Keratinocyte (primary cell): ENCODE data around the gene C8G. TPM values are rescaled to one million over a fixed set of nuclear protein-coding genes. Genes with fewer than 3 reads are reported as not detected.

Experiments
- DNase-seq: peaks from one replicate; pipeline ENCODE4 v3.0.0-alpha.2; 2011; ENCODE audit warnings: low read depth, missing footprints, low spot score
- FAIRE-seq: peaks from 2 replicates; lab custom pipeline; 2011; peaks lifted over from hg19 to GRCh38; lab: Jason Lieb, UNC
- H2AFZ ChIP-seq: 2 replicates; pipeline ENCODE4 v1.6.0; 2012; ENCODE audit warnings: low read length, control low read depth, inconsistent platforms; ENCODE audit not compliant: control insufficient read depth
- H3K27ac ChIP-seq: 2 replicates; pipeline ENCODE4 v1.5.1; 2011; ENCODE audit warnings: low read length; ENCODE audit not compliant: control insufficient read depth, insufficient read depth
- H3K27me3 ChIP-seq: 3 replicates; pipeline ENCODE4 v1.6.0; 2011; ENCODE audit warnings: low read length; ENCODE audit not compliant: control insufficient read depth, insufficient read depth; ENCODE audit errors: extremely low read depth
- H3K36me3 ChIP-seq, 2 experiments: 2 replicates in 1 of 2; 3 replicates in 1 of 2; pipeline ENCODE4 v1.5.1; 2011; ENCODE audit warnings: low read length in 2 of 2, mild to moderate bottlenecking in 1 of 2; ENCODE audit not compliant: control insufficient read depth in 2 of 2, insufficient read depth in 2 of 2; ENCODE audit errors: extremely low read depth in 1 of 2
- H3K4me1 ChIP-seq: 3 replicates; pipeline ENCODE4 v1.5.1; 2011; ENCODE audit warnings: low read length; ENCODE audit not compliant: control insufficient read depth, insufficient read depth; ENCODE audit errors: extremely low read depth
- H3K4me2 ChIP-seq: 3 replicates; pipeline ENCODE4 v1.6.0; 2011; ENCODE audit warnings: low read depth, low read length; ENCODE audit not compliant: control insufficient read depth, insufficient read depth; ENCODE audit errors: extremely low read depth
- H3K4me3 ChIP-seq, 3 experiments: fragments of 200-600 bp in 1 of 3; sonication (generic) in 1 of 3; 2 replicates in 2 of 3; 3 replicates in 1 of 3; pipeline ENCODE4 v1.5.1; 2011 to 2016; ENCODE audit warnings: low read length in 3 of 3, mild to moderate bottlenecking in 3 of 3, control low read depth in 2 of 3, inconsistent platforms in 1 of 3, low read depth in 1 of 3, mixed read lengths in 1 of 3, mixed run types in 1 of 3, moderate library complexity in 1 of 3; ENCODE audit not compliant: control insufficient read depth in 2 of 3, insufficient read depth in 2 of 3; ENCODE audit errors: extremely low read depth in 1 of 3
- H3K79me2 ChIP-seq: 2 replicates; pipeline ENCODE4 v1.6.0; 2012; ENCODE audit warnings: low read length; ENCODE audit not compliant: control insufficient read depth, insufficient read depth
- H3K9ac ChIP-seq: 3 replicates; pipeline ENCODE4 v1.6.0; 2011; ENCODE audit warnings: low read length; ENCODE audit not compliant: control insufficient read depth, insufficient read depth; ENCODE audit errors: extremely low read depth
- H3K9me1 ChIP-seq: 3 replicates; pipeline ENCODE4 v1.6.0; 2011; ENCODE audit warnings: low read length; ENCODE audit not compliant: control insufficient read depth, insufficient read depth; ENCODE audit errors: extremely low read depth
- H3K9me3 ChIP-seq: 2 replicates; pipeline ENCODE4 v1.5.1; 2012; ENCODE audit warnings: low read depth, low read length; ENCODE audit not compliant: control insufficient read depth
- H4K20me1 ChIP-seq: 3 replicates; pipeline ENCODE4 v1.6.0; 2011; ENCODE audit warnings: low read length; ENCODE audit not compliant: control insufficient read depth, insufficient read depth; ENCODE audit errors: extremely low read depth
- CTCF ChIP-seq, 3 experiments: IDR thresholded peaks in 1 of 3; conservative IDR thresholded peaks in 1 of 3; optimal IDR thresholded peaks in 1 of 3; 2 replicates in 2 of 3; 3 replicates in 1 of 3; pipeline versions ENCODE3 to v1.5.1; 2011; ENCODE audit warnings: low read length in 3 of 3, mild to moderate bottlenecking in 3 of 3, moderate library complexity in 2 of 3, control low read depth in 1 of 3, inconsistent platforms in 1 of 3; ENCODE audit not compliant: insufficient read depth in 2 of 3; ENCODE audit errors: extremely low read depth in 1 of 3
- EZH2 ChIP-seq: IDR thresholded peaks from one replicate; pipeline ENCODE4 v1.6.1; 2012; ENCODE audit warnings: inconsistent platforms, mild to moderate bottlenecking, low read length, moderate library complexity
- dilution Hi-C: fragments of 300-500 bp; cut with MboI; formaldehyde crosslinking; loops from one replicate; pipeline ENCODE4 v1.7.0; 2020; ENCODE audit warnings: low sequenced_read_pairs; ENCODE audit not compliant: extremely low pct_ligation_motif_present
- polyA plus RNA-seq, 5 experiments: library from polyadenylated mRNA; depleted of rRNA in 3 of 5; stranded (reverse) in 3 of 5; stranded (forward) in 1 of 5; unstranded in 1 of 5; fragments of >200 nt; gene quantifications; 1 replicate in 1 of 5; 2 replicates in 3 of 5; 3 replicates in 1 of 5; pipeline versions ENCODE4 v1.2.1 to v1.2.3, GENCODE V29; 2011 to 2012; ENCODE audit warnings: missing spikeins in 2 of 5, low read depth in 1 of 5, low replicate concordance in 1 of 5

The C8G gene
- polyA plus RNA-seq, 1 donor (not counting 4 experiments of a cell fraction or from before 2014, with no cell fraction given), result 0.24 TPM

- Histone ChIP-seq H3K9me3 (no peaks in the 10 kb centered on the region), H3K4me2 (no peak overlapping the region), H3K9me1 (no peaks in the 10 kb centered on the region), H3K36me3 (no peaks in the 10 kb centered on the region), H3K4me1 (peaks cover 8% of the 10 kb centered on the region), H4K20me1 (no peaks in the 10 kb centered on the region), H3K27ac (no peak overlapping the region), H3K9ac (no peak overlapping the region), H3K79me2 (no peaks in the 10 kb centered on the region), H3K27me3 (no peaks in the 10 kb centered on the region), H3K4me3 (no peak overlapping the region), H2AFZ (no peak overlapping the region)
- TF ChIP-seq CTCF (optimal IDR thresholded peaks at IDR 0.05 in 1 of 3, IDR thresholded peaks at IDR 0.05 in 1 of 3, conservative IDR thresholded peaks at IDR 0.05 in 1 of 3; ENCODE audit: extremely low read depth in 1 of 3, insufficient read depth in 2 of 3, low read length in 3 of 3) (no peak), EZH2 (no peak)
- dilution Hi-C loops, result no loop called here
- DNase-seq, result no peak
- FAIRE-seq, result no peak
These were observed 27.3 kb downstream of the C8G start for GRCh38 chr9:136972335-136972734.

GRCh38 chr9:136972743-136973142 lies 27.7 kb downstream of the C8G start:
- no peaks in the 10 kb centered on the region for H3K36me3 ChIP-seq
- H3K9me3 ChIP-seq, result no peaks in the 10 kb centered on the region
- no peak overlapping the region for H3K9ac ChIP-seq
- H3K27ac ChIP-seq, result no peak overlapping the region
- no peak overlapping the region for H3K4me3 ChIP-seq
- dilution Hi-C loops, result no loop called here
- H3K79me2 ChIP-seq, result no peaks in the 10 kb centered on the region
- no peak overlapping the region for H3K4me2 ChIP-seq
- no peaks in the 10 kb centered on the region for H4K20me1 ChIP-seq
- H2AFZ ChIP-seq, result no peak overlapping the region
- H3K27me3 ChIP-seq, result no peaks in the 10 kb centered on the region
- H3K4me1 ChIP-seq, result peaks cover 8% of the 10 kb centered on the region
- H3K9me1 ChIP-seq, result no peaks in the 10 kb centered on the region
- DNase-seq (no peak), FAIRE-seq (no peak)
- TF ChIP-seq CTCF (optimal IDR thresholded peaks at IDR 0.05 in 1 of 3, IDR thresholded peaks at IDR 0.05 in 1 of 3, conservative IDR thresholded peaks at IDR 0.05 in 1 of 3; ENCODE audit: extremely low read depth in 1 of 3, insufficient read depth in 2 of 3, low read length in 3 of 3), result no peak
- TF ChIP-seq EZH2, result no peak
